ENCODE measurements around the gene MALRD1.

The MALRD1 gene

DNA sequence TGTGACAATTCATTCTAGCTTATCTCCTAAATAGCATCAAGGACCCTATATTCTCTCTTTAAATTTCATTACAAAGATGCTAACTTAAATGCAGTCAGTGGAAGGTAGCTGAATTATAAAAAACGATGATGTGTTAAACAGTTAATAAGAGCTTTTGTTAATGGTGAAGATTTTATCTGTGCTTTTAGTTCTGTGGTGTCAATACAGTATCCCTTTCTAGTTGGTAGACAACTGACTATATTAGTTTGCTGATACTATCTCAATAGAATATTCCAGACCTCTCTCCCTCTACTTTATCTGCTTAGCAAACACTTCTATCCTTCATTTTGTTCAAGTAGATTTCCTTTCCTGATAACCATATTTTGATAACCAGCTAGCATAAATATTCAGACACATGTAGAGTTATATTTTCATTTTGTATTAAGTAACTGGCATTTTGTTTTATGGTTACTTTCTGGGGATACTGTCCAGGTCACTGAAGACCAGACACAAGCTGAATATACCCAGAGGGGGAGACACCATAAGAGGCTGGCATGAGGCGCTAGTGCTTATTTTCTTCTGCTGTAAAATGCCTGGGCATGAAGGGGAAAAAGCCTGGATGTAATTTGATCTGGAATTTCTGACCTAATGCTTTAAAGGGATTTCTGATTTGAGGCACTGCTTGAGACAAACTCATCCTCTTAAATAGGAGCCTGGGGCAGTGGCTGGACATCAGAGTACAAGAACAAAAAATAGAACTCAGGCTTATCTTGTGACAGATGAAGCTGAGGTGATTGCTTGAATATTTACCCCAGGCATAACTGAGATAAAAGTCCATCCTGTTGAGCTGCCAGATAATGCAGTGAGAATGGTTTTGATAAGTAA, 197.5 kb downstream of the MALRD1 start:
- no peak for DNase-seq

DNA sequence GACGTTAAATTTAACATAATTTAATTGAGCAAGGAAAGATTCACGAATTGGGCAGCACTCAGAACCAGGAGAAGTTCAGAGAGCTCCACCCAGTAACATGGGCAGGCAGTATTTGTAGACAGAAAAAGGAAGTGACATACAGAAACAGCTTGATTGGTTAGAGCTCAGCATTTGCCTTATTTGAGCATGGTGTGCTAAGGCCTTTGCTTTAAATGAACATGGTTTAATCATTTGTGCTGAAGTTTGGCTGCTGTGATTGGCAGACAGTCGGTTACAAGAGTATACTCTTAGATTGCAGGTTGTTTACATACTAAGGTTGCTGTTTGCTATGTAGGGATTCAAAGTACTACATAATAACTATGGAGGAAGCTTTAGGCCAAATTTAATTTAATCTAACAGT, 199.2 kb downstream of the MALRD1 start:
- no peak for DNase-seq

DNA sequence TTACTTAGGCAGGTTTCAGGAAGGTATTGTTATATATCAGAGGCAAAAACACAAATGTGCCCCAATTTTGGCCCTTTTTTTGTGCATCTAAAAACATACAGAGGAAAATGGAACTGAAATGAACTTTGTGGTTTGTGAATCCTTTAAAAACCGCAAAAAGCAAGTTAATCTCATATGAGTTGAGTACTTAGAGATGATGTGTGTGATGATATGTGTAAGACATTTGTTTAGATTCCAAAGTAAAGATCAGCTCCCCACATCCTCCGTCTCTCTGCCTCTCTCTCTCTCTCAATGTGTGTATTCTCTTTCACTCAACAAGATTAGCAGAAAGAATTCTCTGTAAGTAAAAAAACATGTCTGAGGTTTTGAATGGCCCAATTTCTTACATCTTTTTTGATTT, 201.9 kb downstream of the MALRD1 start:
- no peak for DNase-seq

DNA sequence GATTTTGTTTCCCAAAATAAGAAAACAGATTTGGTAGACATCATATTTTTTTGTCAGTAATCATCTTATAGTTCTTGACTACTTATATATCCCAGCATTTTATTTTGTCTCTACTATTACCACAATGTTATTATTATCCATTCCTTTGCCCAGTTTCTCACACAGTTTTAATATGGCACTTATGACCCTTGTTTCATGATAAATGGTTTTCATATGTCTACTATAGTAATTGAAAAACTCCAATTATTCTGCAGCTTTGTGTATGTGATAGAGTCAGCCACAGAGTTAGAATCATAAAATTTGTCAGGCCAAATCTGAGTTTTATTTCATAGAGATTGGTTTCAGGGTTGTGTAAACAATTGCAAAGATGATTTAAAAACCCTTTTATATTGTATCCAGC, 203.9 kb downstream of the MALRD1 start:
- DNase-seq, result no peak

DNA sequence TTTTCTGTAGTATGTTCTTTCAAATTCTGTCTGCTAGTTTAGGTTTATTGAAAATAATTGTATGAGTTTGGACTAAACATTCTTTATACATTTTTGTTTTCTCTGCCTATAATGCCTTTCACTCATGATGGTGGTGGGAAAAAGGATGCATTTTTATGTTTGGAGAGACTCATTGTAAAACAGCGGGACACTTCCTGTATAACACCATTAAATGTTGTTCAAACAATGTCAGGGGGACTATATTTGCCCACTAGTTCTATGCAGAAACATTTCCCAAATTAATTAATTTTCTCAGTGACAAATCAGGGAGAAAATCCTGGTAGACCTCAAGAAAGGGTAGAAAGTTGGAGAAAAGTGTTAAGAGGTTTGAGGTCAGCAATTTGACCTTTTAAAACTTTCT, 207.7 kb downstream of the MALRD1 start:
- no peak for DNase-seq

DNA sequence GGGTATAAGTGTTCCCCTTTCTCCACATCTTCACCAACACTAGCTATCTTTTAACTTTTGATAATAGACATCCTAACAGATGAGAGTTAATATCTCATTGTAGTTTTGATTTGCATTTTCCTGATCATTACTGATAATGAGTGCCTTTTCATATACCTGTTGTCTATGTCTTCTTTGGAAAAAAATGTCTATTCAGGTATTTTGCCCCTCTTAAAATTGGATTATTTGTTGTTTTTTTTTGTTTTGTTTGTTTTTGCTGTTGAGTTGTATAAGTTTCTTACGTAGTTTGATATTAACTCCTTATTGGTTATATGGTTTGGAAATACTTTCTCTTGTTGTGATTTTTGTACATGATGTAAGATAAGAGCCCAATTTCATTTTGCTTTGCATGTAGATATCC, 214.7 kb downstream of the MALRD1 start:
- DNase-seq, result no peak

DNA sequence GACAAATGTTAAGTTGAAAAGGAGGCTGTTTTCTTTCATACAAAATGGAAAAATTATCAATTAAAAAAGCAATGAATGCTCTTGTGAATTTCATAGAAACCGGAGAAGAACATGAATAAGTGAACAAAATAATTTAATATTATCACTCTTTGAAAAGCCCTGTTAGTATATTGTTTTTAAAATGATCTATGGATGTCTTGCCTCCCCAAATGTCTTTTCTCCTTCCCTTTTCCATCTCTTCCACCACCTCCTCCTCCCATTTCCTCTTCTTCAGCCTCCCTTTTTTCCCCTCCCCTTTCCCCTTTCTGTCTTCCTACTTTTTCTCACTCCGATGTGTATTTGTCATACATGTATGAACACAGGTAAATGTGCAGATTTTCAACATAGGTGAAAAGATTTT, 234.7 kb downstream of the MALRD1 start:
- DNase-seq, result no peak

DNA sequence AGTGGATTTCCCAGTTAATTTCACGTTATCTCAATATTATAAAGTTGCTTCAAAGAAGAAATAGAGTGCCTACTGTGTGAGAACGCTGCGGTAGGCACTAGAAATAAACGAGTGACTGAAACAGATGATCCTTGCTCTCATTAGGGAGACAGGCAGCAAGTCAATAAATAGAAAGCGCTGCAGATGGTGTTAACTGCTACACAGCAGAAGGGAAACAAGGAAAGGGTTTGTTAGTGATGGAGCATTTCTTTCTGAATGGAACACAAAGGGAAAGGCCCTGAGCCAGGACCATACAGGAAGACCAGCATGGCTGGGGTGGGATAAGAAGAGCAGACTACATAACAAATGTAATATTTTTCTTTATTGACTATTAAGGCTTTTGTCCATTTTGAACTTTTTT, 235.2 kb downstream of the MALRD1 start:
- no peak for DNase-seq

DNA sequence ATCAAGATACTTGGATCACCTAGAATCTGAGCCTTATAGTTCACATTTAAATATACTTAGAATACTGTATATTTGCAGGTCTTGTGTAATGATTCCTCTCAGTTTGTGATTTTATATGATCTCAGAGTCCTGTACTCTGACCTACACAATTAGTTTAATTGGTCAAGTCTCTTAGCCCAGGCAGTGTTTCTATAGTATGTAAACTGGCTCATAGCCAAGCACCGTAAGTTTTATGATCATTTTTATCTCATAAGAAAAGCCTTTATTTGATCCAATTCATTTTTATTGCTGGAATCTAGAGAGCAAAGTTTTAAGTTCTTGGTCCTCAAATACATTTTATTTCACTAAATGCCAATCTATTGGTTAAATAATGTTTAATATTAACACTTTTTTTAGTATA, 242.2 kb downstream of the MALRD1 start:
- DNase-seq, result no peak

DNA sequence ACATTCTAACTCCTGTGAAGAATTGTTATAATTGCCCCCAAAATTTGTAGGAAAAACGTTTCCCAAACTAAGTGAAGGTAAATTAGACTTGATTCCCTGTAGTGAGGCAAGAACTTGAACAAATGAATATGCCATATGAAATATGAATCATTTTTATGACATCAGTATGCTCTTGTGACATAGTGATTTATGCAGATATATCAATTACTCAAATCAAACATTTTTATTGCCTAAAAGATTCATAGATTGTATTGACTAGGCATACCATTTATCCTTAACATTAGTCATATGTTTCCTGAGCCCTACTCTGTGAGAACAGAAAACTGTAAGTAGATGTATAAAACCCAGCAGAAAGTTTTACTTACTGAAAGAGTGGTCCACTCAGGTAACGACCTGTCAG, 245.6 kb downstream of the MALRD1 start:
- DNase-seq, result no peak

DNA sequence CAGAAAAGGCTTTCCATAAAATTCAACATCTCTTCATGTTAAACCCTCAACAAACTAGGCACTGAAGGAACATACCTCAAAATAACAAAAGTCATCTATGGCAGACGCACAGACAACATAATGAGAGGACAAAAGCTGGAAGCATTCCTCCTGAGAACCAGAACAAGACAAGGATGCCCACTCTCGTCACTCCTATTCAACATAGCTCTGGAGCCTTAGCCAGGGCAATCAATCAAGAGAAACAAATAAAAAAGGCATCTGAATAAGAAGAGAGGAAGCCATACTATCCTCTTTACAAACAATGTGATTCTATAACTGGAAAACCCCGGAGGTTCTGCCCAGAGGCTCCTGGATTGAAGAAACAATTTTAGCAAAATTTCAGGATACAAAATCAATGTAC, 251.0 kb downstream of the MALRD1 start:
- no peak for DNase-seq

DNA sequence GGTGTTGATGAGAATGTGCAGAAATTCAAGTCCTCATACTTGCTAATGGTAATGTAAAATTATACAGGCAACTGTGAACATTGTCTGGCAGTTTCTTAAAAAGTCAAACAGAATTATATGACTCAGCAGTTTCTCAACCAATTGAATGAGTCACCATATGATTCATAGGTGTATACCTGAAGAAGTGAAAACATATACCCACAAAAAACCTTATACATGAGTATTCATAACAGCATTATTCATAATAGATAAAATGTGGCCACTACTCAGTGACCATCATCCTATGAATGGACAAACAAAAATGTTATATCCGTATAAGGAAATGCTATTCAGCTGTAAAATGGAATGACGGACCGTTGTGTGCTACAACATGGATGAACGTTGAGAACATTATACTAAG, 253.5 kb downstream of the MALRD1 start:
- DNase-seq, result no peak

DNA sequence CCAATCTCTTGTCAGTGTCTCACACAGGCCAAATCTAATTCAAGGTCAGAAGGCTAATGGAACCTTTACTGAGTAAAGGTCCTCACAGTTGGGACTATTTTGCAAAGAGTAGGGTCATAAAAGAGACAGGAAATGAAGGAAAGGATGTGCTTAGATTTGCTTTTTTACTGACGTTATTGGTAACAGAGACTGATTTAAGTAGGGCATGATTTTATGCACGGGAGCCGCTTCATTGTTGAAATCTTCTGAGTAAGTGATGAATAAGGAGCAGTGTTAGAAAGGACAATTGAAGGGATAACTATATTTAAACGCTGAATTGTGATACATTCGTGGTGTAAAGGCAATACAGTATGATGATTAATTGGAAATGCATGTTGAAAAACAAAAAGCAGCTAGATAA, 261.5 kb downstream of the MALRD1 start:
- no peak for DNase-seq

DNA sequence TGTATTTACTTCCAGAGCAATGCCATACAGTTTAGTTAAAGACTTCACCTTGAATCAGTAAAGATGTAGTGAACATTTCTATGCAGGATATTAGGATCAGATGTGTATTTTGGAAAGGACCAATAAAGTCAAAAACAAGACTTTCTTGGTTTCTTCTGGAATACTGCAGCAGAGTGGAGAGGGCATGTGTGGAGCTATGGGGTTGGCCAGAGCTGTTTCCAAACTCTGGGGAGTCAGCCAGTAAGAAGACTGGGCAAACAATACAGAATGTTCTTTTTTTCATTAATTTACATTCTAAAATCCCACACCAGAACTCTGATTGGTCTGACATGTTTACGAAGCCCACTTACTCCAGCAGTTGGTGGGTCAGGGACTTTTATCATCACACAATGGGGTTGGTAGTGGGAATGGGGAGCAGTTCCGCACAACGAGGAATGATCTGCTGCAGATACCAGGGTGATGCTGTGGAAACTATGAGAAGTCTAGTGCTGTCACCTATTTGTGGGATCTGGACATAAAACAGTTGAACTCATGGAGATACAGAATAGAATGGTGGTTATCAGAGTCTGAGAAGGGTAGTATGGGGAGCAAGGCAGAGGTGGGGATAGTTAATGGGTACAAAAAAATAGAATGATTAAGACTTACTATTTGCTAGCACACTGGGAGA, 267.7 kb downstream of the MALRD1 start:
- DNase-seq, result no peak

DNA sequence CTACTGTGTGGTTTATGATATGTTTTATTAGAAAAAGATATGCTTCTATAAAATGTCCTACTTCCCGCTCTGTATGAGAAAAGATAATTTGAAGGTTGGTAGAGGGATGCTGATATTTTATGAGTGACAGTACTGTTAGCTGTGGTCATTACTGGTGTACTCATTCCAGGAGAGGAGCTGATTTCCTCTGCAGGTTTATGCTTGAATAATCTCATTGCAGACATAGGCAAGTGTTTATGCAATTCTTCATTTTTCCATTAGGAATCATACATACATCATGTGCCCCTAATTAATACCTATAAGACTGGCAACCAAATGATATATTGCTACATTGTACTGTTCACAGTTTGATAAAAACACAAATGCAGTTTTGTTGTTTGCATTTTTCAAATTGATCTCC, 269.4 kb downstream of the MALRD1 start:
- no peak for DNase-seq

DNA sequence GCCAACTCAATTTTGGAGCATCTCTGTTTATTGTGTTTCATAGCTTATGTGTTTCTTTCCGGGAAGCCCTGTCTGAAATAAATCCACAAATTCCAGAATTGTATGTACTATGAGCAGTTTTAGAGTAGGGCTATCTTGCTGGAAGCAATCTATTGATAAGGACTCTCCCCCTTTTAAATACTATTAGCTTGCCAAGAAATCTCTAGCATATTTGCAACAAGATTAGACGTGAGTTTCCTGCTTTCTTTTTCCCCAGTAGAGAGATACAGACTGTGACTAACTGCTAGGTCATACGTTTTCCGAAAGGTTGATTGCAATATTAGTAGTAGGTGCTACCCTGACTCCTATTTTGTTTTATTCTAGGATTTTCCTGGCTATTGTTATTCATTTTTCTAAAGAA, 277.0 kb downstream of the MALRD1 start:
- no peak for DNase-seq

DNA sequence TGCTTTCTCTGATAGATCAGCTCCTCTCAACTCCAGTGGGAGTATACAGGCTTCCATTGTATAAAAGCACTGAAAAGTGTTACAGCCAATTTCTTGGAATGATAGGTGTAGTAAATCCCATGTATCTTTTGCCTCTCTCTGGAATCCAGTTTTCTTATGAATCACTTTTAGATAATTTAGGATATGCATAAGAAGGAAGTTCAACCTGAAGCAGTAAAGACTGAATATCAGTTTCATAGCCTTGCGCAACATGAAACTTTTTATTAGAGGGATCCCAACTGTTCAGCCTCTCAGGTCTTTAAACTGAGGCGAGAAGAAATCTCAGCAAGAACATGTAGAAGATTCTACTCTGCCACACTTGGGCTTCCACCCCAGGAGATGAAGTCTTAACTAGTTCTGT, 280.0 kb downstream of the MALRD1 start:
- DNase-seq, result no peak

DNA sequence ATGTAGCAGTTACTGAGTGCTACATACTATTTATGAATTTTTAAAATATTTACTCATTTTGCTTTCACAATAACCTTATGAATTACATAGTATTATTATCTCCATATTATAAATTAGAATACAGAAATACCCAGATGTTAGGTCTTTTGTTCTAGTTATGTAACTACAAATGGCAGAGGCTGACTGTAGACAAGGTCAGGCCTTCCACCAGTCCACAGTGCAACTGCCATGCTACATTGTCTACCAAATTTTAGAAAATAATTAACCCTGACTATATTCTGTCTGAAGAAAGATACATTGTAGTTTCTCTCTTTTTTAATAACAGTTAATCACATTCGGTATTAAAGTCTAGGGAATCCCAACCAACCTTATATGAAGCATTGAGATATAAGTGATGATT, 280.9 kb downstream of the MALRD1 start:
- no peak for DNase-seq

DNA sequence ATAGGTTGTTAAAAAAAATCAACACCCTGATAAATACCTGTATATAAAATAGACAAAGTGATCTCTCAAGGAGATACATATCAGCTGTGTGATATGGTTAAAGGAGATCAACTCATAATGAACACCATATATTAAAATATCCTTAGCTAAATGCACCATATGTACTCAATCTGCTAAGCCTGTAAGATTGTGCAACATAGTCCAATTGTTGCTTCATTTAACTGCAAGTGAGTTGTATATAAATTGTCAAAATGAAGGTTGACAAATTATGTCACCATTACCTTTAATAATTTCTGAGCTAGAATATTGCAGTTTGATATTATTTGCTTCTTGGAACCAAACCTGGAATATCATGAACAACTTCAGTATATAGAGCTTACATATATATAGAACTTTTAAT, 283.7 kb downstream of the MALRD1 start:
- DNase-seq, result no peak

DNA sequence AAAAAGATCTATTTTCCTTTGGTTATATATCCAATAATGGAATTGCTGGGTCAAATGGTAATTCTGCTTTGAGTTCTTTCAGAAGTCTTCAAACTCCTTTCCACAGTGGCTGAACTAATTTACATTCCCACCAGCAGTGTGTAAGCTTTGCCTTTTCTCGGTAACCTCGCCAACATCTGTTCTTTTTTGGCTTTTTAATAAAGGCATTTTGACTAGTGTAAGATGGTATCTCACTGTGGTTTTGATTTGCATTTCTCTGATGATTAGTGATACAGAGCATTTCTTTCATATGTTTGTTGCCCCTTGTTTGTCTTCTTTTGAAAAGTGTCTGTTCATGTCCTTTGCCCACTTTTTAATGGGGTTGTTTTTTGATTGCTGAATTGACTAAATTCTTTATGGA, 285.0 kb downstream of the MALRD1 start:
- no peak for DNase-seq

DNA sequence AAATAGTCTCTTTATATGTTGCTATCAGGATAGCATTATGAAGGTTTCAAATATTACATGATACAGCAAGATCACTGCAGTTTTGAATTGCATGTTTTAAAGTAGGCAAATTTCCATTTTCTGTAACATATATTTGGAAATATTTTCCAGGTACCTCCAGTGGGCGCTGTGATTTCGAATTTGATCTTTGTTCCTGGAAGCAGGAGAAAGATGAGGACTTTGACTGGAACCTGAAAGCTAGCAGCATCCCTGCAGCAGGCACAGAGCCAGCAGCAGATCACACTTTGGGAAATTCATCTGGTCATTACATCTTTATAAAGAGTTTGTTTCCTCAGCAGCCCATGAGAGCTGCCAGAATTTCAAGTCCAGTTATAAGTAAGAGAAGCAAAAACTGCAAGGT, 299.0 kb downstream of the MALRD1 start:
- no peak for DNase-seq

DNA sequence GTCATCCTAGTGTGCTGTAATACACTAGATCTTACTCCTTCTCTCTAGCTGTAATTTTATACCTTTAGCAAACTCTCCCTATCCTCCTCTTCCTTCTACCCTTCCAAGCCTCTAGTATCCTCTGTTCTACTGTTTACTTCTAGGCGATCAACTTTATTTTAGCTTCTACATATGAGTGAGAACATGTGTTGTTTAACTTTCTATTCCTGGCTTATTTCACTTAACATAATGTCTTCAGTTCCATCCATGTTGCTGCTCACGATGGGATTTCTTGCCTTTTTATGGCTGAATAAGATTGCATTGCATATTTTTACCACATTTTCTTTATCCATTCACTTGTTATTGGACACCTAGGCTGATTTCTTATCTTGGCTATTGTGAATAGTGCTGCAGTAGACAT, 318.6 kb downstream of the MALRD1 start:
- no peak for DNase-seq

DNA sequence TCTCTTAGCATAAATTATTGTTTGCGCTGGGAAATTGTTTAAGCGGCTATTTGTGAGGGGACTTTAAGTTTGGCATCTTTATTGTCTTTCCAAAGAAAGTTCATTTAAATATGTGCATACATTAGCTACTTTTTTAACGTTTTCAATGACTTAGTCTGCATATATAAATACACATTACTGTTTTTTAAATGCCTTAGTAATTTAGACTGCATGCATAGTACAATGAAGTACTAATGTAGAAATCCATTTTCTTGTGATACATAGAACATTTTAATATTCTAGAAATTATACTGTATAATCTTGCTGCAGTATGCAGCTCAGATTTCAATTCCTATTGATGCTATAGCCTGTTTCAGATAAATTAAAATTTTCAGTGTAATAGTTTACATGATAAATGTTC, 325.4 kb downstream of the MALRD1 start:
- no peak for DNase-seq

DNA sequence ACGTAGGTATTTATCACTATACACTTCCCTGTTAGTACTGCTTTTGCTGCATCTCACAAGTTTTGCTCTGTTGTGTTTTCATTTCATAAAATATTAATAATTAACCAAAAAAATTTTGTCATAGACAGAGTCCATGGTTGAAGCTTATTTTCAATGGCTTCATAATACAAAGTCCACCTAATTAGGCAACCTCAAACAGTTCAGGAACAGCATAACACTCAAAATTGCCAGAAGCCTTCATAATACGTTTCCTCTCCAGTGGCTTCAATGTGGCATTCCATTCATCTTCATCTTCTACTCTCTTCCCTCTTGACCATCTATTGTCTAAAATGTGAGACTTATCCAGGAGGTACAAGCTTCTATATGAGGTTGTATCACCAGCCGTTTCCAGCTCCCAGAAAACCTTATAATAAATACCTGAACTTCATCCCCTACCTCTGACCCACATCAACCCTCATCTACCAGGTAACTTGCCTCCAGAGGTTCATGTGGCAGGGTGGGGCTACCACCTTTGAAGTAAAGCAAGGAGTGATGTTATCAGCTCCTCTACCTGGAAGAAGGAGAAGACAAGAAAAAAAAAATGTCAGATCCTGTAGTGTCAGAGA, 337.3 kb downstream of the MALRD1 start:
- no peak for DNase-seq

Data from activated CD8-positive, alpha-beta memory T cell treated with anti-CD3 and anti-CD28 coated beads for 24 hours (primary cell).